Ectodermal cell (in vitro differentiated cells): ENCODE measurements around the gene C14orf93.

ENCODE experiments used
- H3K27ac ChIP-seq: 2 replicates; pipeline ENCODE4 v1.7.0; 2013; ENCODE audit warnings: mild to moderate bottlenecking, low read depth, low read length; ENCODE audit not compliant: insufficient read depth, poor library complexity, severe bottlenecking
- H3K27me3 ChIP-seq: 2 replicates; pipeline ENCODE4 v1.7.0; 2013; ENCODE audit warnings: mild to moderate bottlenecking, low read length; ENCODE audit not compliant: insufficient read depth, control insufficient read depth, poor library complexity, severe bottlenecking
- H3K36me3 ChIP-seq: one replicate; pipeline ENCODE4 v1.7.0; 2013; ENCODE audit warnings: low read length; ENCODE audit not compliant: control insufficient read depth, insufficient read depth
- H3K4me1 ChIP-seq: one replicate; pipeline ENCODE4 v1.7.0; 2013; ENCODE audit warnings: low read length; ENCODE audit not compliant: control insufficient read depth, insufficient read depth
- H3K4me3 ChIP-seq: 2 replicates; pipeline ENCODE4 v1.7.0; 2013; ENCODE audit warnings: low read depth, low read length, control low read depth; ENCODE audit not compliant: insufficient read depth
- H3K9me3 ChIP-seq: 2 replicates; pipeline ENCODE4 v1.7.0; 2013; ENCODE audit warnings: mild to moderate bottlenecking, low read length, moderate library complexity; ENCODE audit not compliant: control insufficient read depth
- WGBS, 2 experiments: methylation state at CpG; one replicate each; pipeline ENCODE4 v1.1.7; 2013; ENCODE audit warnings: missing lambda C conversion rate in 2 of 2; 5-methylcytosine and 5-hydroxymethylcytosine counted together

Gene C14orf93

DNA sequence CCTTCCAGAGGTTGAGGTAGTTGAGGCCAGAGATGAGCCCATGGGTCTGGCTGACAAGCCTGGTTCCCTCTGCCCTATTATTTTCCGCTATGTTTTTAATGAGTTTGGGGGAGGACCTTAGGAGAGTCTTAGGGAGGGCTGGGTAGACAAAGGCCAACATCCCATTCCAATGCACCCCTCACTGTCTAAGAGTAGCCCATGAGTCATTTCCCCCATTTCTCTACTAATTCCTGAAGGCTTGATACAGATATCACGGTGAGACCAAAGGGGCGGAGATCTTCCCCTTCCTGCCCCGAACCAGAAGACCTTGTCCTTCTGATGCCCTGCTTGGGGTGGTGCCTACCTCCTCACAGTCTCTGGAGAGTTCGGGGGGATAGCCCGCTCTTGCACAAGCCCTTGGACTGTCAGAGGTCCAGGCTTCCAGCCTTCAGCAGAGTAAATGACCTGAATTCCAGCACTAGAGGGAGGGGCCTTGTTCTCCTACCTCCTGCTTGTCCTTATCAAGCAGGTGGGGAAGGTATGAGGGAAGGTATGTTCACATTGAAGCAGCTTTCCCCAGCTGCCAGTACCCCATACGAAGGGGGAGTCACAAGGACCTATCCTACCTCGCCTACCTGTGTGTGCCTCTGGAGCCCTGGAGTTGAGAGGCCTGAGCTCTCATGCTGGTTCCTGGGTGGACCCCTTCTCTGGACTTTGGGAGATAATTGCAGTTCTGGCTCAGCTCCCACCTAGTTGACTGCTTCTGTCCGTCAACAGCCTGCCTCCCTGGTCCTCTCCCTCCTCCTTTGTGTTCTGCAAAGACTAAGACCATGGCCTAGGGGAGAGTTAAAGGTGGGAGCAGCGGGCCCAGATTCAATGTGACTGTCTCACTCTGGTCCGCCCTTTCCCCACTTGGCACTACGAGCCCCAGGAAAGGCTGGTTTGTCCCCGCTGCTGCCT lies 35.7 kb upstream of the C14orf93 start:
- no peaks in the 10 kb centered on the region for H3K9me3 ChIP-seq
- no peak overlapping the region for H3K4me3 ChIP-seq
- WGBS, 2 experiments: 90 to 94% methylated on average over 13 of the region's 13 CpGs
- H3K4me1 ChIP-seq: peaks cover 12% of the 10 kb centered on the region
- H3K36me3 ChIP-seq: peaks cover 13% of the 10 kb centered on the region
- no peak overlapping the region for H3K27ac ChIP-seq
- no peaks in the 10 kb centered on the region for H3K27me3 ChIP-seq

DNA sequence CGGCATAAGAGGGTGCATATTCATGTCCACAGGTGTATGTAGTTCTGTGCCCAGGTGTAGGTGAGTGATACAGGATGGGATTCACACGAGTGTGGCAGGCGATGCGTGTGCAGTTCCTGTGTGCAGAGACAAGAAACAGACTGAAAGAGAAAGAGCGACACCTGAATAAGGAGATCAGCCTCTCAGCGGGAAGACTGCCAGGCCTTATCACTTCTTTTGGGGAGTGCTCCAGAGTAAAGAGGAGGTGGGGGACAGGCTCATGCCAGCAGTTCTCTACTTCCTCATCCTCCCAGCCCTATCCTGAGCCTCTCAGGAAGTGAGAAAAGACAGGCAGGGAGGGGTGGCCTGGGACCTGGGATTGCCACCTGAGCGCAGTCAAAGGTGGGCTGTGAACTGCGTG lies 34.9 kb upstream of the C14orf93 start:
- Histone ChIP-seq H3K4me3 (no peak overlapping the region), H3K9me3 (no peaks in the 10 kb centered on the region), H3K36me3 (peaks cover 4% of the 10 kb centered on the region), H3K4me1 (peaks cover 12% of the 10 kb centered on the region), H3K27ac (no peak overlapping the region), H3K27me3 (no peaks in the 10 kb centered on the region)
- 91% methylated on average over 8 of the region's 8 CpGs for WGBS, 2 experiments

- no peaks in the 10 kb centered on the region for H3K9me3 ChIP-seq
- WGBS, 2 experiments: 35 to 38% methylated on average over 3 of the region's 3 CpGs
- no peaks in the 10 kb centered on the region for H3K27me3 ChIP-seq
- no peak overlapping the region for H3K27ac ChIP-seq
- H3K4me1 ChIP-seq: peaks cover 12% of the 10 kb centered on the region
- H3K36me3 ChIP-seq: no peaks in the 10 kb centered on the region
- no peak overlapping the region for H3K4me3 ChIP-seq
Measured at GRCh38 chr14:23043754-23044153, 33.8 kb upstream of the C14orf93 start.

GRCh38 chr14:23043145-23043544 lies 33.2 kb upstream of the C14orf93 start:
- Histone ChIP-seq H3K4me1 (peaks cover 12% of the 10 kb centered on the region), H3K9me3 (no peaks in the 10 kb centered on the region), H3K36me3 (no peaks in the 10 kb centered on the region), H3K27me3 (no peaks in the 10 kb centered on the region), H3K4me3 (no peak overlapping the region), H3K27ac (no peak overlapping the region)
- WGBS, 2 experiments: 93 to 95% methylated on average over 6 of the region's 6 CpGs

DNA sequence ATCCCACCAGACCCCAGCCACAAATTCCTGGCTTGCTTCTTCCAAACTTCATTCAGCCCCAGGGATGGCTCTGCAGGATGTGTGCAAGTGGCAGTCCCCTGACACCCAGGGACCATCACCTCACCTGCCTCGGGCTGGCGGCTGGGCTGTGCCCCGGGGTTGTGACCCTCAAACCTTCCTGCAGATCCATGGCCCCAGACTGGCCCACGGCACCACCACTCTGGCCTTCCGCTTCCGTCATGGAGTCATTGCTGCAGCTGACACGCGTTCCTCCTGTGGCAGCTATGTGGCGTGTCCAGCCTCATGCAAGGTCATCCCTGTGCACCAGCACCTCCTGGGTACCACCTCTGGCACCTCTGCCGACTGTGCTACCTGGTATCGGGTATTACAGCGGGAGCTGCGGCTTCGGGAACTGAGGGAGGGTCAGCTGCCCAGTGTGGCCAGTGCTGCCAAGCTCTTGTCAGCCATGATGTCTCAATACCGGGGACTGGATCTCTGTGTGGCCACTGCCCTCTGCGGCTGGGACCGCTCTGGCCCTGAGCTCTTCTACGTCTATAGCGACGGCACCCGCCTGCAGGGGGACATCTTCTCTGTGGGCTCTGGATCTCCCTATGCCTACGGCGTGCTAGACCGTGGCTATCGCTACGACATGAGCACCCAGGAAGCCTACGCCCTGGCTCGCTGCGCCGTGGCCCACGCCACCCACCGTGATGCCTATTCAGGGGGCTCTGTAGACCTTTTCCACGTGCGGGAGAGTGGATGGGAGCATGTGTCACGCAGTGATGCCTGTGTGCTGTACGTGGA lies 32.4 kb upstream of the C14orf93 start, which contains the start of gene PSMB11:
Gene PSMB11 (plus strand): TSS at position 51 of the 804 bp plus-strand sequence. CDS start 14 bp downstream, at position 65.
- Histone ChIP-seq H3K4me1 (peaks cover 12% of the 10 kb centered on the region), H3K4me3 (no peak within 1 kb of the TSS), H3K36me3 (no peaks in the 10 kb centered on the region), H3K27me3 (no peaks in the 10 kb centered on the region), H3K9me3 (no peaks in the 10 kb centered on the region), H3K27ac (no peak within 1 kb of the TSS)
- 94 to 95% methylated on average over 36 of the region's 36 CpGs for WGBS, 2 experiments

DNA sequence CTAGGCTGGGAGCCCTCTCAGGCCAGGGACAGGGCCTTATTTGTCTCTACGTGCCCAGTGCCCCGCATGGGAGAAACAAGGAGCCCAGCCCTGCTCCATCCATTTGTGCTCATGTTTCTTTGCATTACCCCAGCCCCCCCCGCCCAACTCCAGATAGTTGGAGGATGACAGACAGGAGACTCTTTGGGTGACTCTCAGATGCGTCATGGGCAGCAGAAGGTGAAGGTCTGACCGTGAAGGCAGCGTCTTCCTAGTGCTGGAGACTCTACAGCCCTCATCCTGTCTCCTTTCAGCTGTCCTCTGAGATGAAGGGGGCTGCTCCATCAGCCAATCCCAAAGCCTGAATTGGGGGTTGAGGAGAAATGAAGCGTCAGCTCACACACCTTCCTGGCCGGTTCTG lies 31.8 kb upstream of the C14orf93 start:
- Histone ChIP-seq H3K36me3 (no peaks in the 10 kb centered on the region), H3K4me3 (no peak overlapping the region), H3K27ac (no peak overlapping the region), H3K9me3 (no peaks in the 10 kb centered on the region), H3K27me3 (no peaks in the 10 kb centered on the region), H3K4me1 (peaks cover 12% of the 10 kb centered on the region)
- WGBS, 2 experiments: 95% methylated on average over 8 of the region's 8 CpGs

DNA sequence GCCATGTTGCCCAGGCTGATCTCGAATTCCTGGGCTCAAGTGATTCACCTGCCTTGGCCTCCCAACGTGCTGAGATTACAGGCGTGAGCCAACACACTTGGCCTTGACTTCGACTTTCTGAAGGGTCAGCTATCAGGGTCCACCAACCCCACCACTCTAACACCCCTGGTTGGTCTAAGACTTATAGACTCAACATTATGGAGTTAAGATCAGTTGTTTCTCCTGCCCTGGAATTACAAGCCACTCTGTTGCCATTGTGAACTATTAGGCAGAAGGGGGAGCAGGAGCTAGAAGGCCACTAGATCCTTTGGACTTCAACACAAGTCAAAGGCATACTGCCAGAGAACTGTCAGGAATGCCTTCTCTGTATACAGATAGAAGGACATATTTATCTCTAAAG lies 30.2 kb upstream of the C14orf93 start:
- WGBS, 2 experiments: 87 to 91% methylated on average over 4 of the region's 4 CpGs
- no peak overlapping the region for H3K27ac ChIP-seq
- H3K36me3 ChIP-seq: no peaks in the 10 kb centered on the region

GRCh38 chr14:23035303-23036144 lies 25.6 kb upstream of the C14orf93 start:
- Histone ChIP-seq H3K9me3 (no peaks in the 10 kb centered on the region), H3K27ac (peak overlapping the region; percentile 97), H3K36me3 (peaks cover 30% of the 10 kb centered on the region), H3K4me3 (peak overlapping the region; percentile 81), H3K27me3 (no peaks in the 10 kb centered on the region), H3K4me1 (peaks cover 5% of the 10 kb centered on the region)
- WGBS, 2 experiments: 72 to 75% methylated on average over 14 of the region's 14 CpGs

More for the DNA sequence above, 30.2 kb upstream of the C14orf93 start:
- H3K27me3 ChIP-seq: no peaks in the 10 kb centered on the region
- H3K4me3 ChIP-seq: no peak overlapping the region
- peaks cover 12% of the 10 kb centered on the region for H3K4me1 ChIP-seq
- H3K9me3 ChIP-seq: no peaks in the 10 kb centered on the region

GRCh38 chr14:23034498-23035302 lies 24.8 kb upstream of the C14orf93 start, which contains the start of gene PSMB5:
PSMB5 (minus strand) TSS chr14:23034900; CDS start chr14:23034881, 19 bp downstream.
- Histone ChIP-seq H3K4me1 (peaks cover 5% of the 10 kb centered on the region), H3K4me3 (peak within 1 kb of the TSS; percentile 81), H3K27me3 (no peaks in the 10 kb centered on the region), H3K36me3 (peaks cover 32% of the 10 kb centered on the region), H3K27ac (peak within 1 kb of the TSS; percentile 97), H3K9me3 (no peaks in the 10 kb centered on the region)
- WGBS, 2 experiments: 0% methylated on average over 36 of the region's 36 CpGs
